ENCODE results near the gene LCP2.

DNA sequence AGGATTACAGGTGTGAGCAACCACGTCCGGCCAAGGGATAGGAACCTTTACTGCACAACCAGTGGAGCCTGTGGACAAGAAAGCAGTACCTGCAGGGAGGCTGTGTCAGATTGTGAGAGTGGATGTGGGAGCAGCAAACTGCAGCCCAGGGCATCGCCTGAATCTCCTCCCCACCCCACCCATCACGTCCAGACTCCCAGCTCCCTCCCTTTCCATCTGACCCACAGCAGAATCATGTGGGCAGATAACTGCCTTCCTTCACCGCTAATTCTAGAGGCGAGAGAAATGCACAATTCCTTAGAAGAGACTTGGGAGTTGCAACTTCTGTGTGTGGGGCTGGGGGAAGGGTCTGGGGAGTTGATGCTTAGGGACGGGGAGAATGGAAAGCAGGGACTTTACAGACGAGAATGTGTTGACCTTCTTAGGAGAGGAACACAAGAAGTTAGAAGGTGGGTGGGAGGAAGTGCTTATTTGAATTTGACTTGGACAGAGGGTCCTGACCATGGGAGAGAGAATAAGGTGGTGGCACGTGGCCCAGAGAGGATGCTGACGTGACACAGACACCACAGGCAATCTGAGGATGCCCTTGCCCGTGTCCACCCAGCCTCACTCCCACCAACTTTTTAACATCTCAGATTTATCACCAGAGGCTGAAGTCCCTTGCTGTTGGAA is 4.5 kb upstream of the LCP2 start:
- TF ChIP-seq CSRNP3 (CRISPR knock-in tag; IDR thresholded peaks at IDR 0.05) = no peak
- no peak for TF ChIP-seq BACH2 (CRISPR knock-in tag; IDR thresholded peaks at IDR 0.05; ENCODE audit: borderline replicate concordance)
- TF ChIP-seq ISL1 (CRISPR knock-in tag; IDR thresholded peaks at IDR 0.05) = no peak
- TF ChIP-seq CREB5 (CRISPR knock-in tag; IDR thresholded peaks at IDR 0.05; ENCODE audit: low read depth) = no peak
- no peak for TF ChIP-seq ZC3H10 (CRISPR knock-in tag; IDR thresholded peaks at IDR 0.05)
- no peak for TF ChIP-seq ARNTL (CRISPR knock-in tag; IDR thresholded peaks at IDR 0.05; ENCODE audit: borderline replicate concordance, low read depth)
- TF ChIP-seq ZFP30 (CRISPR knock-in tag; IDR thresholded peaks at IDR 0.05) = no peak
- no peak for TF ChIP-seq ZFP3 (CRISPR knock-in tag; IDR thresholded peaks at IDR 0.05)
- TF ChIP-seq, protein P1, sequence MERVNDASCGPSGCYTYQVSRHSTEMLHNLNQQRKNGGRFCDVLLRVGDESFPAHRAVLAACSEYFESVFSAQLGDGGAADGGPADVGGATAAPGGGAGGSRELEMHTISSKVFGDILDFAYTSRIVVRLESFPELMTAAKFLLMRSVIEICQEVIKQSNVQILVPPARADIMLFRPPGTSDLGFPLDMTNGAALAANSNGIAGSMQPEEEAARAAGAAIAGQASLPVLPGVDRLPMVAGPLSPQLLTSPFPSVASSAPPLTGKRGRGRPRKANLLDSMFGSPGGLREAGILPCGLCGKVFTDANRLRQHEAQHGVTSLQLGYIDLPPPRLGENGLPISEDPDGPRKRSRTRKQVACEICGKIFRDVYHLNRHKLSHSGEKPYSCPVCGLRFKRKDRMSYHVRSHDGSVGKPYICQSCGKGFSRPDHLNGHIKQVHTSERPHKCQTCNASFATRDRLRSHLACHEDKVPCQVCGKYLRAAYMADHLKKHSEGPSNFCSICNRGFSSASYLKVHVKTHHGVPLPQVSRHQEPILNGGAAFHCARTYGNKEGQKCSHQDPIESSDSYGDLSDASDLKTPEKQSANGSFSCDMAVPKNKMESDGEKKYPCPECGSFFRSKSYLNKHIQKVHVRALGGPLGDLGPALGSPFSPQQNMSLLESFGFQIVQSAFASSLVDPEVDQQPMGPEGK (CRISPR knock-in tag; IDR thresholded peaks at IDR 0.05; ENCODE audit: borderline replicate concordance) = no peak
- no peak for TF ChIP-seq OSR1 (CRISPR knock-in tag; IDR thresholded peaks at IDR 0.05)

All from SK-N-SH treated with all-trans-retinoic acid at 6 μM for 48 hours (cell line).